GM12875 (cell line): ENCODE data around the gene PDE11A.

Experiments
- H3K4me3 ChIP-seq: one replicate; pipeline ENCODE4 v1.5.1; 2011; ENCODE audit warnings: low read depth, low read length, control low read depth
- CTCF ChIP-seq: IDR thresholded peaks from 2 replicates; pipeline ENCODE4 v1.5.1; 2011; ENCODE audit warnings: low read depth, mild to moderate bottlenecking, control low read depth, inconsistent platforms, low read length, moderate library complexity, borderline replicate concordance; ENCODE audit not compliant: insufficient read depth

The PDE11A gene

GRCh38 chr2:177694348-177694747, 378.2 kb downstream of the PDE11A start:
- H3K4me3 ChIP-seq, result no peak overlapping the region
- no peak for TF ChIP-seq CTCF

GRCh38 chr2:177693658-177694339, 378.8 kb downstream of the PDE11A start:
- no peak overlapping the region for H3K4me3 ChIP-seq
- no peak for TF ChIP-seq CTCF

GRCh38 chr2:177692783-177693269, 379.8 kb downstream of the PDE11A start:
- no peak for TF ChIP-seq CTCF
- no peak overlapping the region for H3K4me3 ChIP-seq

GRCh38 chr2:177692042-177692782, 380.4 kb downstream of the PDE11A start:
- no peak for TF ChIP-seq CTCF

GRCh38 chr2:177691177-177691576, 381.4 kb downstream of the PDE11A start:
- no peak overlapping the region for H3K4me3 ChIP-seq
- TF ChIP-seq CTCF, result no peak

More at GRCh38 chr2:177692042-177692782, 380.4 kb downstream of the PDE11A start:
- no peak overlapping the region for H3K4me3 ChIP-seq

- TF ChIP-seq CTCF, result no peak
- H3K4me3 ChIP-seq, result no peak overlapping the region
These were observed 383.0 kb downstream of the PDE11A start for GRCh38 chr2:177689623-177690022.
